Adrenal gland (tissue), 5 donors: ENCODE data around the gene CEBPG.

Experiments used
- CTCF ChIP-seq, 6 experiments: fragments of 450-650 bp in 4 of 6; fragments of 200-600 bp in 2 of 6; sonication (generic) in 1 of 6; IDR thresholded peaks; 1 replicate in 5 of 6; 2 replicates in 1 of 6; pipeline versions ENCODE4 v1.5.1 to v1.8.0; 2016 to 2021; ENCODE audit warnings: antibody characterized with exemption in 6 of 6, mild to moderate bottlenecking in 2 of 6, moderate library complexity in 1 of 6
- POLR2A ChIP-seq, 2 donors: fragments of 450-650 bp; IDR thresholded peaks; one replicate each; pipeline ENCODE4 v1.6.1; 2017; ENCODE audit warnings: antibody characterized with exemption in 2 of 2, mild to moderate bottlenecking in 2 of 2, moderate library complexity in 1 of 2
- donor health status: DM: no; HTN: no; CAD: no.

GRCh38 chr19:33418871-33419787 lies 45.6 kb downstream of the CEBPG start:
- no peak for TF ChIP-seq CTCF (IDR thresholded peaks at IDR 0.05)
- TF ChIP-seq POLR2A (IDR thresholded peaks at IDR 0.05), result no peak
